K562 (cell line): ENCODE results near the gene CRYBG2. TPM values are rescaled to one million over a fixed set of nuclear protein-coding genes. Genes with fewer than 3 reads are reported as not detected.

Experiments used
- ATAC-seq: fragments of 200-7000 bp; cut with Tn5 transposase; 3 replicates; pipeline ENCODE4 v1.9.1; 2020; ENCODE audit warnings: moderate library complexity
- BruUV-seq: library from RNA; stranded (reverse); fragments of 400-500 nt; replicated peaks from 2 replicates; lab custom pipeline; 2021; lab: Mats Ljungman, UMichigan
- CTCF ChIA-PET: fragments of 300-600 bp; formaldehyde crosslinking; extraction: SDS; loops from one replicate; lab custom pipeline; 2021; ENCODE audit warnings: low intra/inter-chr PET ratio; lab: Yijun Ruan, JAX
- POLR2A ChIA-PET: fragments of 300-600, 350-650 bp; sonication (Branson Sonifier 250); formaldehyde crosslinking; extraction: SDS; loops from one replicate; lab custom pipeline; 2021; ENCODE audit warnings: antibody characterized with exemption, inconsistent platforms; lab: Yijun Ruan, JAX
- DNase-seq, 4 experiments: peaks; one replicate each; pipeline versions ENCODE4 v3.0.0 to v3.0.0-alpha.2; 2011 to 2018; ENCODE audit warnings: low spot score in 3 of 4, mixed read lengths in 3 of 4; ENCODE audit errors: extremely low read depth in 1 of 4
- FAIRE-seq: peaks from 2 replicates; lab custom pipeline; 2011; peaks lifted over from hg19 to GRCh38; lab: Jason Lieb, UNC
- H2AFZ ChIP-seq: 2 replicates; pipeline ENCODE4 v1.6.0; 2011; ENCODE audit warnings: low read depth, low read length, control low read depth, inconsistent platforms
- H3K27ac ChIP-seq: fragments of 200-600 bp; 3 replicates; pipeline ENCODE4 v1.8.0; 2011; ENCODE audit warnings: low read depth, mild to moderate bottlenecking, control low read depth, inconsistent platforms, low read length, moderate library complexity, mixed read lengths; ENCODE audit errors: extremely low read depth
- H3K27me3 ChIP-seq, 2 experiments: fragments of 300-600 bp in 1 of 2; 2 replicates in 1 of 2; 3 replicates in 1 of 2; pipeline versions ENCODE4 v1.6.0 to v1.8.0; 2011; ENCODE audit warnings: inconsistent platforms in 2 of 2, low read length in 2 of 2, mild to moderate bottlenecking in 1 of 2, mixed read lengths in 1 of 2, moderate library complexity in 1 of 2; ENCODE audit not compliant: control insufficient read depth in 2 of 2, insufficient read depth in 2 of 2
- H3K36me3 ChIP-seq: fragments of 300-600 bp; 3 replicates; pipeline ENCODE4 v1.8.0; 2011; ENCODE audit warnings: mild to moderate bottlenecking, low read length, inconsistent platforms; ENCODE audit not compliant: control insufficient read depth, insufficient read depth
- H3K4me1 ChIP-seq, 2 experiments: fragments of 200-600 bp in 1 of 2; replicated peaks in 1 of 2; 2 replicates in 1 of 2; 3 replicates in 1 of 2; pipeline versions ENCODE4 v1.5.1 to v1.8.0; 2011; ENCODE audit warnings: inconsistent platforms in 2 of 2, low read length in 2 of 2, mild to moderate bottlenecking in 1 of 2, mixed read lengths in 1 of 2, moderate library complexity in 1 of 2; ENCODE audit not compliant: control insufficient read depth in 2 of 2, insufficient read depth in 2 of 2
- H3K4me2 ChIP-seq: 2 replicates; pipeline ENCODE4 v1.6.1; 2011; ENCODE audit warnings: low read length, control low read depth, inconsistent platforms, mixed read lengths; ENCODE audit not compliant: insufficient read depth
- H3K4me3 ChIP-seq: fragments of 200-600 bp; sonication (generic), shearing (Covaris generic); 2 replicates; pipeline ENCODE4 v1.5.1; 2016; ENCODE audit warnings: control low read depth, inconsistent platforms
- H3K79me2 ChIP-seq: fragments of 200-600 bp; 3 replicates; pipeline ENCODE4 v1.8.0; 2011; ENCODE audit warnings: low read length, inconsistent platforms; ENCODE audit not compliant: control insufficient read depth, insufficient read depth
- H3K9ac ChIP-seq, 2 experiments: 2 replicates each; pipeline versions ENCODE4 v1.6.0 to v1.6.1; 2011; ENCODE audit warnings: low read depth in 2 of 2, low read length in 2 of 2, control low read depth in 1 of 2, inconsistent platforms in 1 of 2, mild to moderate bottlenecking in 1 of 2, mixed read lengths in 1 of 2; ENCODE audit not compliant: insufficient read depth in 1 of 2
- H3K9me1 ChIP-seq: one replicate; pipeline ENCODE4 v1.6.0; 2011; ENCODE audit warnings: inconsistent platforms, mild to moderate bottlenecking, low read length, moderate library complexity; ENCODE audit not compliant: control insufficient read depth, insufficient read depth
- H3K9me3 ChIP-seq: replicated peaks from 2 replicates; pipeline ENCODE4 v1.5.1; 2011; ENCODE audit warnings: low read depth, low read length, inconsistent platforms; ENCODE audit not compliant: control insufficient read depth, insufficient read depth
- H4K20me1 ChIP-seq: replicated peaks from 2 replicates; pipeline ENCODE4 v1.6.1; 2011; ENCODE audit warnings: low read length, inconsistent platforms, mixed read lengths; ENCODE audit not compliant: control insufficient read depth, insufficient read depth
- CBX3 ChIP-seq, 2 experiments: IDR thresholded peaks; 1 replicate in 1 of 2; 2 replicates in 1 of 2; pipeline ENCODE4 v1.6.1; 2012; ENCODE audit warnings: inconsistent platforms in 2 of 2, low read length in 2 of 2, borderline replicate concordance in 1 of 2, control low read depth in 1 of 2
- EWSR1 ChIP-seq: fragments of 450-650 bp; IDR thresholded peaks from 2 replicates; pipeline ENCODE4 v1.6.1; 2018; ENCODE audit warnings: borderline replicate concordance, mild to moderate bottlenecking, low read depth, moderate library complexity; ENCODE audit not compliant: partially characterized antibody
- GABPA ChIP-seq: fragments of 200-800 bp; sonication (Bioruptor generic); conservative IDR thresholded peaks from 2 replicates; pipeline ENCODE4 v1.6.1; 2016; ENCODE audit warnings: low read depth, missing genetic modification characterization, missing compliant biosample characterization
- PHF8 ChIP-seq: fragments of 200-600 bp; sonication (generic); IDR thresholded peaks from 2 replicates; pipeline ENCODE4 v1.6.1; 2012; ENCODE audit warnings: mixed run types, mild to moderate bottlenecking, inconsistent platforms, low read length, moderate library complexity, borderline replicate concordance
- ZNF398 ChIP-seq: fragments of 250-450 bp; sonication (Bioruptor Pico); IDR thresholded peaks from 2 replicates; pipeline ENCODE4 v1.8.0; 2021; ENCODE audit warnings: moderate library complexity, mild to moderate bottlenecking, inconsistent platforms
- ZNF655 ChIP-seq: fragments of 250-450 bp; sonication (Bioruptor Pico); IDR thresholded peaks from 2 replicates; pipeline ENCODE4 v1.5.0; 2021
- WGBS: fragments of 100-300 bp; shearing (Covaris generic); methylation state at CpG from one replicate; pipeline ENCODE4 v1.1.6; 2016; ENCODE audit warnings: low coverage, mixed read lengths; ENCODE audit not compliant: insufficient coverage; ENCODE audit errors: missing lambda C conversion rate; 5-methylcytosine and 5-hydroxymethylcytosine counted together
- in situ Hi-C: fragments of 300-500 bp; cut with MboI; formaldehyde crosslinking; loops from 4 replicates; pipeline ENCODE4 v1.15.0; 2018; ENCODE audit warnings: inconsistent platforms, mixed read lengths
- intact Hi-C: fragments of 100-400 bp; cut with micrococcal nuclease; formaldehyde crosslinking; loops from 2 replicates; pipeline ENCODE4 v1.14.2; 2022
- polyA plus RNA-seq, 8 experiments: library from polyadenylated mRNA; depleted of rRNA in 4 of 8; stranded (reverse) in 5 of 8; unstranded in 3 of 8; fragments of >200 nt; fragmentation: Nextera tagmentation in 2 of 8; fragmentation: Illumina TruSeq in 1 of 8; extraction: Ambion mirVana in 2 of 8; extraction: Trizol in 1 of 8; gene quantifications; 2 replicates each; pipeline versions ENCODE4 v1.2.1 to v1.2.3, GENCODE V29; 2011 to 2014; ENCODE audit warnings: inconsistent platforms in 1 of 8, missing spikeins in 1 of 8
- total RNA-seq, 7 experiments: library from RNA; depleted of rRNA in 6 of 7; stranded (reverse); fragments of >200 nt in 6 of 7; fragmentation: Illumina TruSeq in 2 of 7; extraction: Trizol in 2 of 7; gene quantifications; 2 replicates each; pipeline versions ENCODE4 v1.2.1 to v1.2.3, GENCODE V29; 2011 to 2021; ENCODE audit warnings: low replicate concordance in 1 of 7
- TF ChIP-seq, protein P1 (sequence below): IDR thresholded peaks from 2 replicates; pipeline ENCODE4 v1.6.1; 2011; ENCODE audit not compliant: insufficient read length; ENCODE audit errors: extremely low read depth

The CRYBG2 gene
- total and polyA plus RNA-seq, 9 of the 15 experiments (the other 6 are each of a cell fraction or from before 2014, with no cell fraction given), result 0.39 to 8.5 (median 3.7) TPM

GRCh38 chr1:26376050-26376449, 22.1 kb upstream of the CRYBG2 start (continued):
- TF ChIP-seq ZNF655 (no peak), EWSR1 (no peak), CBX3 (IDR thresholded peaks at IDR 0.05; ENCODE audit: borderline replicate concordance in 1 of 2, low read length in 2 of 2) (peak in 1 of 2 experiments; percentile 24; a peak in 1 of 3 replicates), GABPA (tag) (no peak)

DNA sequence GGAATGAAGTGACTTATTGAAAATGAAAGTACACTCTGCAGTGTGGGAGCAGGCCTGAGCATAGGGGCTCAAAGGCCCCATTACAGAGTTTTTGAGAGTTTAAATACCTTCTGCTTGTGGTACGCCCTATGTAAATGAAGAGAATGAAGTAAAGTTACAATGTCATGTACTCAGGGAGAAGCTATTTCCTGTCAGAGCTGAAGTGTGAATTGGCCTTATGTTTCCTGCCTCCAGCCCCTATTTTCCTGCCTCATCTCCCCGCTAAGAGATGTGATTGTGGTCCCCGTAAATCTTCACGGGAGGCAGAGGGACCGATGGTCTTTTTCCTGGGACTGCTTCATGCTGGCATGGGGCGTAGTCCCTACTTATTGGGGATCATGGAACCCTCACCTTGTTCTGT, 21.2 kb upstream of the CRYBG2 start:
- Histone ChIP-seq H3K27me3 (no peaks in the 10 kb centered on the region), H3K9ac (peak overlapping the region in 1 of 2 experiments; percentile 1; a peak in 1 of 4 replicates), H4K20me1 (no peaks in the 10 kb centered on the region), H2AFZ (peak overlapping the region; percentile 86), H3K4me1 (peaks cover 25 to 41% of the 10 kb centered on the region in 2 experiments), H3K9me1 (no peaks in the 10 kb centered on the region), H3K4me3 (no peak overlapping the region), H3K9me3 (peaks cover 4% of the 10 kb centered on the region; the same call in 1 of the 2 replicates), H3K27ac (peak overlapping the region; percentile 31; the same call in 1 of the 3 replicates), H3K4me2 (no peak overlapping the region), H3K79me2 (no peaks in the 10 kb centered on the region), H3K36me3 (no peaks in the 10 kb centered on the region)
- intact Hi-C loops, result no loop called here
- DNase-seq (no peak), FAIRE-seq (no peak), ATAC-seq (no peak)
- ChIA-PET POLR2A (interaction anchor here (0.6 to 1.5 kb wide), 3 partner anchors 13 to 568 kb away, joined by 3 to 5 read pairs (median 3); no protein-coding TSS in a partner anchor), CTCF (no interaction called here)
- no peak for TF ChIP-seq ZNF398 (CRISPR knock-in tag)
- TF ChIP-seq, protein P1, sequence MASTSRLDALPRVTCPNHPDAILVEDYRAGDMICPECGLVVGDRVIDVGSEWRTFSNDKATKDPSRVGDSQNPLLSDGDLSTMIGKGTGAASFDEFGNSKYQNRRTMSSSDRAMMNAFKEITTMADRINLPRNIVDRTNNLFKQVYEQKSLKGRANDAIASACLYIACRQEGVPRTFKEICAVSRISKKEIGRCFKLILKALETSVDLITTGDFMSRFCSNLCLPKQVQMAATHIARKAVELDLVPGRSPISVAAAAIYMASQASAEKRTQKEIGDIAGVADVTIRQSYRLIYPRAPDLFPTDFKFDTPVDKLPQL, result no peak
- no peak for TF ChIP-seq PHF8
- WGBS, result 77% methylated on average over 6 of the region's 6 CpGs
- no TSS peak for BruUV-seq
- in situ Hi-C loops, result no loop called here
